Neural cell (in vitro differentiated cells): Measurements from ENCODE around the gene ADCY4. TPM values are rescaled to one million over a fixed set of nuclear protein-coding genes. Genes with fewer than 3 reads are reported as not detected.

ENCODE experiments used
- H2AFZ ChIP-seq: fragments of 200-600, 300-800 bp; sonication (generic), shearing (Covaris generic); 2 replicates; pipeline ENCODE4 v1.6.0; 2014; ENCODE audit warnings: low read depth, mild to moderate bottlenecking, antibody characterized with exemption, low read length, moderate library complexity
- H3F3A ChIP-seq: fragments of 200-600 bp; shearing (Covaris generic); 2 replicates; pipeline ENCODE4 v1.6.1; 2016; ENCODE audit warnings: mild to moderate bottlenecking, moderate library complexity, mixed read lengths, antibody characterized with exemption, low read length; ENCODE audit not compliant: insufficient read depth, poor library complexity, severe bottlenecking
- H3K27ac ChIP-seq: fragments of 200-600, 300-800 bp; sonication (generic), shearing (Covaris generic); 2 replicates; pipeline ENCODE4 v1.5.1; 2014; ENCODE audit warnings: mild to moderate bottlenecking, low read length, moderate library complexity
- H3K27me3 ChIP-seq: fragments of 300-800, 200-600 bp; sonication (generic), shearing (Covaris generic); 2 replicates; pipeline ENCODE4 v1.6.0; 2014; ENCODE audit warnings: mild to moderate bottlenecking, low read depth, low read length, moderate library complexity; ENCODE audit not compliant: insufficient read depth
- H3K36me3 ChIP-seq: fragments of 300-800, 200-600 bp; sonication (generic), shearing (Covaris generic); 2 replicates; pipeline ENCODE4 v1.5.1; 2014; ENCODE audit warnings: mild to moderate bottlenecking, antibody characterized with exemption, low read length, moderate library complexity; ENCODE audit not compliant: insufficient read depth
- H3K4me2 ChIP-seq: fragments of 300-800, 200-600 bp; sonication (generic), shearing (Covaris generic); 2 replicates; pipeline ENCODE4 v1.6.0; 2014; ENCODE audit warnings: mild to moderate bottlenecking, low read length
- H3K4me3 ChIP-seq: fragments of 300-800, 200-600 bp; sonication (generic), shearing (Covaris generic); 2 replicates; pipeline ENCODE4 v1.5.1; 2014; ENCODE audit warnings: mild to moderate bottlenecking, low read length, moderate library complexity
- H3K79me2 ChIP-seq: fragments of 200-600 bp; shearing (Covaris generic); replicated peaks from 2 replicates; pipeline ENCODE4 v1.6.0; 2014; ENCODE audit warnings: mild to moderate bottlenecking, low read length, moderate library complexity; ENCODE audit not compliant: insufficient read depth
- H3K9ac ChIP-seq: fragments of 300-800, 200-600 bp; sonication (generic), shearing (Covaris generic); 2 replicates; pipeline ENCODE4 v1.6.1; 2016; ENCODE audit warnings: mild to moderate bottlenecking, low read length, mixed read lengths
- H3K9me2 ChIP-seq: fragments of 200-600 bp; shearing (Covaris generic); 2 replicates; pipeline ENCODE4 v1.6.1; 2016; ENCODE audit warnings: mild to moderate bottlenecking, low read length, mixed read lengths; ENCODE audit not compliant: insufficient read depth
- H3K9me3 ChIP-seq: fragments of 200-600, 300-800 bp; sonication (generic), shearing (Covaris generic); 2 replicates; pipeline ENCODE4 v1.6.1; 2016; ENCODE audit warnings: mild to moderate bottlenecking, mixed run types, low read length, moderate library complexity, mixed read lengths
- H4K20me1 ChIP-seq: fragments of 200-600 bp; shearing (Covaris generic); 2 replicates; pipeline ENCODE4 v1.6.1; 2016; ENCODE audit warnings: mild to moderate bottlenecking, mixed run types; ENCODE audit not compliant: insufficient read depth
- EP300 ChIP-seq: fragments of 450-650 bp; conservative IDR thresholded peaks from 2 replicates; pipeline ENCODE4 v1.6.1; 2014; ENCODE audit warnings: antibody characterized with exemption, mild to moderate bottlenecking, moderate library complexity; ENCODE audit not compliant: poor library complexity, severe bottlenecking
- EZH2 ChIP-seq: fragments of 200-600, 300-800 bp; shearing (Covaris generic), sonication (generic); IDR thresholded peaks from 2 replicates; pipeline ENCODE4 v1.6.1; 2014; ENCODE audit warnings: antibody characterized with exemption, low read length, borderline replicate concordance, mild to moderate bottlenecking; ENCODE audit not compliant: insufficient read depth, poor library complexity, severe bottlenecking
- MXI1 ChIP-seq: fragments of 450-650 bp; conservative IDR thresholded peaks from 2 replicates; pipeline ENCODE4 v1.6.1; 2014; ENCODE audit warnings: antibody characterized with exemption, mild to moderate bottlenecking; ENCODE audit not compliant: poor library complexity, severe bottlenecking
- POLR2AphosphoS5 ChIP-seq: IDR thresholded peaks from 2 replicates; pipeline ENCODE4 v1.6.1; 2012
- RAD21 ChIP-seq: fragments of 450-650 bp; conservative IDR thresholded peaks from 2 replicates; pipeline ENCODE4 v1.6.1; 2014; ENCODE audit warnings: antibody characterized with exemption, mild to moderate bottlenecking, moderate library complexity
- SMC3 ChIP-seq: fragments of 450-650 bp; conservative IDR thresholded peaks from 2 replicates; pipeline ENCODE4 v1.6.1; 2014; ENCODE audit warnings: antibody characterized with exemption, mild to moderate bottlenecking, moderate library complexity; ENCODE audit not compliant: poor library complexity
- TAF1 ChIP-seq: IDR thresholded peaks from 2 replicates; pipeline ENCODE4 v1.6.1; 2012; ENCODE audit warnings: low read depth
- polyA plus RNA-seq: library from polyadenylated mRNA; depleted of rRNA; stranded (reverse); fragments of >200 nt; gene quantifications from 2 replicates; pipeline ENCODE4 v1.2.3, GENCODE V29; 2014
- small RNA-seq, 3 experiments: library from RNA; depleted of rRNA; stranded (forward); fragments of <200 nt; gene quantifications; one replicate each; pipeline ENCODE3, GENCODE V24; 2012
- TF ChIP-seq, protein P1 (sequence below): IDR thresholded peaks from 2 replicates; pipeline ENCODE4 v1.6.1; 2012; ENCODE audit warnings: borderline replicate concordance
- TF ChIP-seq, protein P2 (sequence below): fragments of 450-650 bp; IDR thresholded peaks from 2 replicates; pipeline ENCODE4 v1.5.1; 2014; ENCODE audit warnings: antibody characterized with exemption, mild to moderate bottlenecking, moderate library complexity; ENCODE audit not compliant: poor library complexity, severe bottlenecking

Gene ADCY4
- polyA plus RNA-seq, 1 donor from 2014 or later = not detected

DNA sequence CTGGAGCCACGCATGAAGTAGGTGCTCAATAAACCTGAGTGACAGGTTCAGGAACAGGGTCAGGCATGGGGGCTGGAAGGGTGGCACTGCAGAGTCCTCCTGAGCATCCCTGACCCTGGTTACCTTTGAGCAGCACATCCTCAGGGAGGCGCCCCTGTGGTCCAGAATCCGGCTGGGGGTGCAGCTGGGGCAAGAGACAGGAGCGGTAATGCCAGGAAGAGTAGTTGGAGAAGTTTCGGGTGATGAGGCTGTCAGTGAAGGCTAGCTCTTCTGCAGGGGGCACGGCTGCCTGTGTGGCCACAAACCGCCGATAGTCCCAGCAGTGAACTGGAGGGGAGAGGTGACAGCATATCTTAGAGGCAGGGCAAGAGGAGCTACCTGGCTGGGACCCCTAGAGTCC is 65.5 kb downstream of the ADCY4 start:
- Histone ChIP-seq H3K79me2 (no peaks in the 10 kb centered on the region), H3K9me2 (no peaks in the 10 kb centered on the region), H3K36me3 (no peaks in the 10 kb centered on the region), H3K4me3 (no peak overlapping the region), H3K4me2 (no peak overlapping the region), H3K9me3 (no peaks in the 10 kb centered on the region), H4K20me1 (no peaks in the 10 kb centered on the region), H3K9ac (no peak overlapping the region), H3F3A (no peaks in the 10 kb centered on the region), H3K27ac (no peak overlapping the region), H3K27me3 (no peaks in the 10 kb centered on the region), H2AFZ (no peak overlapping the region)
- TF ChIP-seq MXI1 (no peak), EZH2 (no peak), EP300 (no peak), POLR2AphosphoS5 (no peak), SMC3 (no peak), RAD21 (no peak), TAF1 (no peak)
- TF ChIP-seq, protein P1, sequence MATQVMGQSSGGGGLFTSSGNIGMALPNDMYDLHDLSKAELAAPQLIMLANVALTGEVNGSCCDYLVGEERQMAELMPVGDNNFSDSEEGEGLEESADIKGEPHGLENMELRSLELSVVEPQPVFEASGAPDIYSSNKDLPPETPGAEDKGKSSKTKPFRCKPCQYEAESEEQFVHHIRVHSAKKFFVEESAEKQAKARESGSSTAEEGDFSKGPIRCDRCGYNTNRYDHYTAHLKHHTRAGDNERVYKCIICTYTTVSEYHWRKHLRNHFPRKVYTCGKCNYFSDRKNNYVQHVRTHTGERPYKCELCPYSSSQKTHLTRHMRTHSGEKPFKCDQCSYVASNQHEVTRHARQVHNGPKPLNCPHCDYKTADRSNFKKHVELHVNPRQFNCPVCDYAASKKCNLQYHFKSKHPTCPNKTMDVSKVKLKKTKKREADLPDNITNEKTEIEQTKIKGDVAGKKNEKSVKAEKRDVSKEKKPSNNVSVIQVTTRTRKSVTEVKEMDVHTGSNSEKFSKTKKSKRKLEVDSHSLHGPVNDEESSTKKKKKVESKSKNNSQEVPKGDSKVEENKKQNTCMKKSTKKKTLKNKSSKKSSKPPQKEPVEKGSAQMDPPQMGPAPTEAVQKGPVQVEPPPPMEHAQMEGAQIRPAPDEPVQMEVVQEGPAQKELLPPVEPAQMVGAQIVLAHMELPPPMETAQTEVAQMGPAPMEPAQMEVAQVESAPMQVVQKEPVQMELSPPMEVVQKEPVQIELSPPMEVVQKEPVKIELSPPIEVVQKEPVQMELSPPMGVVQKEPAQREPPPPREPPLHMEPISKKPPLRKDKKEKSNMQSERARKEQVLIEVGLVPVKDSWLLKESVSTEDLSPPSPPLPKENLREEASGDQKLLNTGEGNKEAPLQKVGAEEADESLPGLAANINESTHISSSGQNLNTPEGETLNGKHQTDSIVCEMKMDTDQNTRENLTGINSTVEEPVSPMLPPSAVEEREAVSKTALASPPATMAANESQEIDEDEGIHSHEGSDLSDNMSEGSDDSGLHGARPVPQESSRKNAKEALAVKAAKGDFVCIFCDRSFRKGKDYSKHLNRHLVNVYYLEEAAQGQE = no peak
- TF ChIP-seq, protein P2, sequence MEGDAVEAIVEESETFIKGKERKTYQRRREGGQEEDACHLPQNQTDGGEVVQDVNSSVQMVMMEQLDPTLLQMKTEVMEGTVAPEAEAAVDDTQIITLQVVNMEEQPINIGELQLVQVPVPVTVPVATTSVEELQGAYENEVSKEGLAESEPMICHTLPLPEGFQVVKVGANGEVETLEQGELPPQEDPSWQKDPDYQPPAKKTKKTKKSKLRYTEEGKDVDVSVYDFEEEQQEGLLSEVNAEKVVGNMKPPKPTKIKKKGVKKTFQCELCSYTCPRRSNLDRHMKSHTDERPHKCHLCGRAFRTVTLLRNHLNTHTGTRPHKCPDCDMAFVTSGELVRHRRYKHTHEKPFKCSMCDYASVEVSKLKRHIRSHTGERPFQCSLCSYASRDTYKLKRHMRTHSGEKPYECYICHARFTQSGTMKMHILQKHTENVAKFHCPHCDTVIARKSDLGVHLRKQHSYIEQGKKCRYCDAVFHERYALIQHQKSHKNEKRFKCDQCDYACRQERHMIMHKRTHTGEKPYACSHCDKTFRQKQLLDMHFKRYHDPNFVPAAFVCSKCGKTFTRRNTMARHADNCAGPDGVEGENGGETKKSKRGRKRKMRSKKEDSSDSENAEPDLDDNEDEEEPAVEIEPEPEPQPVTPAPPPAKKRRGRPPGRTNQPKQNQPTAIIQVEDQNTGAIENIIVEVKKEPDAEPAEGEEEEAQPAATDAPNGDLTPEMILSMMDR = no peak

Small RNA genes lying within 50 kb of the gene (small RNA-seq; reads per million reads assigned to genes)
- 0 reads per million in 3 experiments for gene RF00026

Other genes with a start within 250 kb of the ADCY4 start
- 0.20 and 1.2 TPM in 2 replicates for gene PCK2, start 240.8 kb downstream of the ADCY4 start, polyA plus RNA-seq
- 74.5 and 106 TPM in 2 replicates for gene DCAF11, start 220.3 kb downstream of the ADCY4 start, polyA plus RNA-seq
- 9.5 TPM in 2 replicates for gene NRL, start 220.1 kb downstream of the ADCY4 start, polyA plus RNA-seq
- 0.62 and 0.88 TPM in 2 replicates for gene FITM1, start 204.4 kb downstream of the ADCY4 start, polyA plus RNA-seq
- gene PSME1, start 198.9 kb downstream of the ADCY4 start, polyA plus RNA-seq = 39.5 and 55.8 TPM in 2 replicates
- 45.1 and 54.6 TPM in 2 replicates for gene EMC9, start 193.5 kb downstream of the ADCY4 start, polyA plus RNA-seq
- 69.1 and 73.3 TPM in 2 replicates for gene PSME2, start 188.5 kb downstream of the ADCY4 start, polyA plus RNA-seq
- 69.6 and 98.7 TPM in 2 replicates for gene RNF31, start 187.6 kb downstream of the ADCY4 start, polyA plus RNA-seq
- gene IRF9, start 173.8 kb downstream of the ADCY4 start, polyA plus RNA-seq = 5.9 and 19.6 TPM in 2 replicates
- gene REC8, start 163.0 kb downstream of the ADCY4 start, polyA plus RNA-seq = 18.5 and 22.8 TPM in 2 replicates
- 9.2 and 13.4 TPM in 2 replicates for gene IPO4, start 146.3 kb downstream of the ADCY4 start, polyA plus RNA-seq
- gene TM9SF1, start 139.6 kb downstream of the ADCY4 start, polyA plus RNA-seq = 25.1 and 34.2 TPM in 2 replicates
- 0.17 TPM in 1 of 2 replicates, not detected in the other for gene TSSK4, start 129.4 kb downstream of the ADCY4 start, polyA plus RNA-seq
- 55.3 and 67.6 TPM in 2 replicates for gene CHMP4A, start 121.6 kb downstream of the ADCY4 start, polyA plus RNA-seq
- 94.2 and 116 TPM in 2 replicates for gene MDP1, start 119.0 kb downstream of the ADCY4 start, polyA plus RNA-seq
- 406 and 431 TPM in 2 replicates for gene NEDD8, start 102.7 kb downstream of the ADCY4 start, polyA plus RNA-seq
- gene GMPR2, start 102.1 kb downstream of the ADCY4 start, polyA plus RNA-seq = 132 and 403 TPM in 2 replicates
- 103 and 120 TPM in 2 replicates for gene TINF2, start 92.4 kb downstream of the ADCY4 start, polyA plus RNA-seq
- gene TGM1, start 71.9 kb downstream of the ADCY4 start, polyA plus RNA-seq = 3.6 and 7.5 TPM in 2 replicates
- 28.8 and 33.2 TPM in 2 replicates for gene RABGGTA, start 63.5 kb downstream of the ADCY4 start, polyA plus RNA-seq
- 5.5 and 6.9 TPM in 2 replicates for gene DHRS1, start 35.3 kb downstream of the ADCY4 start, polyA plus RNA-seq
- 13.0 and 19.5 TPM in 2 replicates for gene NOP9, start 35.2 kb downstream of the ADCY4 start, polyA plus RNA-seq
- gene CIDEB, start 27.1 kb downstream of the ADCY4 start, polyA plus RNA-seq = not detected in 2 replicates
- gene LTB4R2, start 24.9 kb downstream of the ADCY4 start, polyA plus RNA-seq = 3.4 and 5.0 TPM in 2 replicates
- 4.3 and 5.2 TPM in 2 replicates for gene LTB4R, start 23.6 kb downstream of the ADCY4 start, polyA plus RNA-seq
- not detected in 2 replicates for gene RIPK3, start 4.9 kb upstream of the ADCY4 start, polyA plus RNA-seq
- gene NFATC4, start 33.1 kb upstream of the ADCY4 start, polyA plus RNA-seq = 0.22 and 0.48 TPM in 2 replicates
- gene NYNRIN, start 63.9 kb upstream of the ADCY4 start, polyA plus RNA-seq = 5.7 and 9.1 TPM in 2 replicates
- gene CBLN3, start 94.6 kb upstream of the ADCY4 start, polyA plus RNA-seq = not detected in 2 replicates
- 0.53 and 0.92 TPM in 2 replicates for gene KHNYN, start 94.9 kb upstream of the ADCY4 start, polyA plus RNA-seq
- gene SDR39U1, start 107.7 kb upstream of the ADCY4 start, polyA plus RNA-seq = 142 and 173 TPM in 2 replicates
- not detected in 2 replicates for gene CMA1, start 173.2 kb upstream of the ADCY4 start, polyA plus RNA-seq
- gene CTSG, start 241.2 kb upstream of the ADCY4 start, polyA plus RNA-seq = not detected in 2 replicates